Measurements from ENCODE around the gene WFIKKN2.

GRCh38 chr17:50884439-50885311 is 49.3 kb downstream of the WFIKKN2 start:
- no peak for TF ChIP-seq CTCF (IDR thresholded peaks at IDR 0.05)
- TF ChIP-seq EZH2 (IDR thresholded peaks at IDR 0.05): no peak

Measured in neural progenitor cell (in vitro differentiated cells).